HCT116 (cell line): ENCODE measurements around the gene BBS2. TPM values are rescaled to one million over a fixed set of nuclear protein-coding genes. Genes with fewer than 3 reads are reported as not detected.

Source experiments
- ATAC-seq: fragments of 200-7000 bp; cut with Tn5 transposase; 2 replicates; pipeline ENCODE4 v1.9.1; 2020; ENCODE audit warnings: mild to moderate bottlenecking, moderate library complexity
- BruUV-seq: library from RNA; stranded (reverse); fragments of 400-500 nt; replicated peaks from 2 replicates; lab custom pipeline; 2021; lab: Mats Ljungman, UMichigan
- CTCF ChIA-PET: fragments of 300-600 bp; sonication (Branson Sonifier 250); formaldehyde crosslinking; loops from one replicate; lab custom pipeline; 2021; ENCODE audit warnings: antibody characterized with exemption; lab: Charles Lee
- POLR2A ChIA-PET: fragments of 300-600, 350-600 bp; sonication (Branson Sonifier 250); formaldehyde crosslinking; loops from one replicate; lab custom pipeline; 2021; ENCODE audit warnings: antibody characterized with exemption; lab: Charles Lee
- RAD21 ChIA-PET, 2 experiments: fragments of 300-600 bp; sonication (Branson Sonifier 250); formaldehyde crosslinking; loops; one replicate each; lab custom pipeline; 2023; ENCODE audit warnings: low total read pairs in 2 of 2; ENCODE audit not compliant: uncharacterized antibody in 2 of 2, unreplicated experiment in 2 of 2, low non-redundant PET in 1 of 2; lab: Charles Lee
- DNase-seq: peaks from one replicate; pipeline ENCODE4 v3.0.0-alpha.2; 2010; ENCODE audit warnings: low read depth, low spot score
- H2AFZ ChIP-seq: fragments of 200-600 bp; shearing (Covaris generic), sonication (generic); 2 replicates; pipeline ENCODE4 v1.6.1; 2017; ENCODE audit warnings: low read depth, mixed run types, mixed read lengths, antibody characterized with exemption, low read length; ENCODE audit not compliant: poor library complexity, severe bottlenecking
- H3K27ac ChIP-seq: 2 replicates; pipeline ENCODE4 v1.5.1; 2012; ENCODE audit warnings: low read depth, low read length
- H3K27me3 ChIP-seq: fragments of 200-600 bp; sonication (generic); 2 replicates; pipeline ENCODE4 v1.6.1; 2016; ENCODE audit warnings: mixed run types, low read length, mixed read lengths; ENCODE audit not compliant: insufficient read depth
- H3K36me3 ChIP-seq, 2 experiments: fragments of 200-500 bp in 1 of 2; fragments of 200-600 bp in 1 of 2; sonication (Bioruptor generic) in 1 of 2; sonication (generic) in 1 of 2; 2 replicates each; pipeline versions ENCODE4 v1.5.1 to v1.6.1; 2014 to 2016; ENCODE audit warnings: low read length in 2 of 2, inconsistent platforms in 1 of 2, mixed read lengths in 1 of 2, mixed run types in 1 of 2; ENCODE audit not compliant: insufficient read depth in 2 of 2, control insufficient read depth in 1 of 2
- H3K4me1 ChIP-seq, 2 experiments: fragments of 200-600 bp in 1 of 2; sonication (generic) in 1 of 2; 2 replicates each; pipeline versions ENCODE4 v1.5.1 to v1.6.1; 2012 to 2017; ENCODE audit warnings: low read length in 2 of 2, inconsistent platforms in 1 of 2, mild to moderate bottlenecking in 1 of 2, mixed read lengths in 1 of 2, mixed run types in 1 of 2, moderate library complexity in 1 of 2; ENCODE audit not compliant: insufficient read depth in 2 of 2, control insufficient read depth in 1 of 2
- H3K4me2 ChIP-seq: fragments of 200-600 bp; sonication (generic); 2 replicates; pipeline ENCODE4 v1.6.1; 2017; ENCODE audit warnings: mixed run types, low read length, mixed read lengths
- H3K4me3 ChIP-seq, 2 experiments: fragments of 200-600 bp in 1 of 2; sonication (generic) in 1 of 2; replicated peaks in 1 of 2; 2 replicates each; pipeline ENCODE4 v1.5.1; 2011 to 2016; ENCODE audit warnings: low read length in 2 of 2, control low read depth in 1 of 2, low read depth in 1 of 2, mild to moderate bottlenecking in 1 of 2, mixed read lengths in 1 of 2, mixed run types in 1 of 2
- H3K79me2 ChIP-seq: fragments of 200-600 bp; sonication (generic); 2 replicates; pipeline ENCODE4 v1.6.1; 2017; ENCODE audit warnings: mild to moderate bottlenecking, mixed run types, low read length, moderate library complexity, mixed read lengths; ENCODE audit not compliant: insufficient read depth
- H3K9ac ChIP-seq: fragments of 200-600 bp; sonication (generic); 2 replicates; pipeline ENCODE4 v1.6.1; 2016; ENCODE audit warnings: low read length, mixed read lengths
- H3K9me2 ChIP-seq: fragments of 200-600 bp; sonication (generic), shearing (Covaris generic); 2 replicates; pipeline ENCODE4 v1.6.1; 2017; ENCODE audit warnings: mixed run types, mild to moderate bottlenecking, moderate library complexity; ENCODE audit not compliant: insufficient read depth
- H3K9me3 ChIP-seq, 2 experiments: fragments of 200-500 bp in 1 of 2; fragments of 200-600 bp in 1 of 2; sonication (Bioruptor generic) in 1 of 2; sonication (generic) in 1 of 2; 2 replicates each; pipeline ENCODE4 v1.6.1; 2014 to 2017; ENCODE audit warnings: low read length in 2 of 2, mixed read lengths in 2 of 2, inconsistent platforms in 1 of 2, low read depth in 1 of 2, mild to moderate bottlenecking in 1 of 2, mixed run types in 1 of 2, moderate library complexity in 1 of 2; ENCODE audit not compliant: control insufficient read depth in 1 of 2, insufficient read depth in 1 of 2
- H4K20me1 ChIP-seq: fragments of 200-600 bp; sonication (generic), shearing (Covaris generic); 2 replicates; pipeline ENCODE4 v1.6.1; 2017; ENCODE audit warnings: mixed run types, mild to moderate bottlenecking, moderate library complexity; ENCODE audit not compliant: insufficient read depth
- FOSL1 ChIP-seq: IDR thresholded peaks from 2 replicates; pipeline ENCODE4 v1.6.1; 2012; ENCODE audit warnings: low read depth
- POLR2AphosphoS5 ChIP-seq: IDR thresholded peaks from 2 replicates; pipeline ENCODE4 v1.6.1; 2011; ENCODE audit warnings: mild to moderate bottlenecking, low read depth, low read length, moderate library complexity
- ZBTB33 ChIP-seq: IDR thresholded peaks from 2 replicates; pipeline ENCODE4 v1.6.1; 2011; ENCODE audit warnings: mild to moderate bottlenecking, low read length, moderate library complexity; ENCODE audit not compliant: insufficient replicate concordance; ENCODE audit errors: extremely low read depth
- ZFX ChIP-seq: fragments of 450-650 bp; IDR thresholded peaks from 2 replicates; pipeline ENCODE4 v1.6.1; 2017
- intact Hi-C: fragments of 100-400 bp; cut with micrococcal nuclease; formaldehyde crosslinking; loops from 2 replicates; pipeline ENCODE4 v1.10.0; 2022
- total RNA-seq: library from RNA; stranded (reverse); gene quantifications from one replicate; pipeline ENCODE4 v1.2.1, GENCODE V29; 2021; ENCODE audit not compliant: unreplicated experiment
- TF ChIP-seq, protein P1 (sequence below), 3 experiments: fragments of 200-600 bp in 1 of 3; sonication (generic) in 1 of 3; IDR thresholded peaks in 2 of 3; conservative IDR thresholded peaks in 1 of 3; 2 replicates each; pipeline ENCODE4 v1.5.1; 2012 to 2017; ENCODE audit warnings: low read depth in 2 of 3, low read length in 2 of 3, antibody characterized with exemption in 1 of 3, borderline replicate concordance in 1 of 3, control low read depth in 1 of 3, mild to moderate bottlenecking in 1 of 3, mixed read lengths in 1 of 3, mixed run types in 1 of 3, moderate library complexity in 1 of 3; ENCODE audit not compliant: insufficient read depth in 1 of 3

Gene BBS2
- total RNA-seq, 1 experiment from 2014 or later: 26.7 TPM

- DNase-seq (no peak), ATAC-seq (no peak)
- Histone ChIP-seq H4K20me1 (no peaks in the 10 kb centered on the region), H3K9me2 (no peaks in the 10 kb centered on the region), H3K4me1 (0 out of 4 replicates have a peak, but pooled peaks cover 0 to 4% of the 10 kb centered on the region in 2 experiments), H3K4me2 (no peak overlapping the region), H3K27me3 (no peaks in the 10 kb centered on the region), H3K9me3 (no peaks in the 10 kb centered on the region), H3K4me3 (no peak overlapping the region), H3K36me3 (peaks cover 56 to 62% of the 10 kb centered on the region in 2 experiments), H2AFZ (no peak overlapping the region), H3K9ac (no peak overlapping the region), H3K27ac (no peak overlapping the region), H3K79me2 (no peaks in the 10 kb centered on the region)
- TF ChIP-seq POLR2AphosphoS5: no peak
- TF ChIP-seq ZBTB33: no peak
- no peak for TF ChIP-seq ZFX
- no peak for TF ChIP-seq FOSL1
- TF ChIP-seq, protein P1, sequence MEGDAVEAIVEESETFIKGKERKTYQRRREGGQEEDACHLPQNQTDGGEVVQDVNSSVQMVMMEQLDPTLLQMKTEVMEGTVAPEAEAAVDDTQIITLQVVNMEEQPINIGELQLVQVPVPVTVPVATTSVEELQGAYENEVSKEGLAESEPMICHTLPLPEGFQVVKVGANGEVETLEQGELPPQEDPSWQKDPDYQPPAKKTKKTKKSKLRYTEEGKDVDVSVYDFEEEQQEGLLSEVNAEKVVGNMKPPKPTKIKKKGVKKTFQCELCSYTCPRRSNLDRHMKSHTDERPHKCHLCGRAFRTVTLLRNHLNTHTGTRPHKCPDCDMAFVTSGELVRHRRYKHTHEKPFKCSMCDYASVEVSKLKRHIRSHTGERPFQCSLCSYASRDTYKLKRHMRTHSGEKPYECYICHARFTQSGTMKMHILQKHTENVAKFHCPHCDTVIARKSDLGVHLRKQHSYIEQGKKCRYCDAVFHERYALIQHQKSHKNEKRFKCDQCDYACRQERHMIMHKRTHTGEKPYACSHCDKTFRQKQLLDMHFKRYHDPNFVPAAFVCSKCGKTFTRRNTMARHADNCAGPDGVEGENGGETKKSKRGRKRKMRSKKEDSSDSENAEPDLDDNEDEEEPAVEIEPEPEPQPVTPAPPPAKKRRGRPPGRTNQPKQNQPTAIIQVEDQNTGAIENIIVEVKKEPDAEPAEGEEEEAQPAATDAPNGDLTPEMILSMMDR (IDR thresholded peaks at IDR 0.05 in 2 of 3, conservative IDR thresholded peaks at IDR 0.05 in 1 of 3; ENCODE audit: borderline replicate concordance in 1 of 3, insufficient read depth in 1 of 3, low read depth in 2 of 3, low read length in 2 of 3): no peak
- no TSS peak for BruUV-seq
- intact Hi-C loops: no loop called here
- CTCF ChIA-PET: no interaction called here
- RAD21 ChIA-PET: no interaction called here
- POLR2A ChIA-PET: no interaction called here
Observed at GRCh38 chr16:56468800-56469199, 51.0 kb downstream of the BBS2 start.
